ENCODE results near the gene CA14. TPM values are rescaled to one million over a fixed set of nuclear protein-coding genes. Genes with fewer than 3 reads are reported as not detected.

Gene CA14
- polyA plus RNA-seq, 1 of the 3 experiments (the other 2 are of a cell fraction), result 0.08 TPM

- no peak for DNase-seq
- CTCF ChIA-PET, result interaction anchor here (0.9 to 8.7 kb wide), 2 partner anchors 19 to 21 kb away, joined by 3 to 110 read pairs; partner anchors contain the start of gene CIART
- Histone ChIP-seq H4K20me1 (ENCODE audit: insufficient read depth) (no peaks in the 10 kb centered on the region), H3K4me2 (no peak overlapping the region), H3K79me2 (ENCODE audit: insufficient read depth) (no peaks in the 10 kb centered on the region), H3K4me3 (ENCODE audit: low read depth in 2 of 2, low read length in 1 of 2) (no peak overlapping the region), H3F3A (replicated peaks; ENCODE audit: insufficient read depth) (peaks cover 12% of the 10 kb centered on the region), H3K36me3 (replicated peaks in 1 of 2; ENCODE audit: control insufficient read depth in 1 of 2, insufficient read depth in 2 of 2, low read length in 1 of 2) (peaks cover 0 to 1% of the 10 kb centered on the region in 2 experiments), H3K9ac (no peak overlapping the region), H3K9me2 (no peaks in the 10 kb centered on the region), H3K9me3 (no peaks in the 10 kb centered on the region), H2AFZ (ENCODE audit: low read depth) (no peak overlapping the region), H3K27me3 (ENCODE audit: insufficient read depth) (no peaks in the 10 kb centered on the region), H3K27ac (ENCODE audit: low read depth in 2 of 2, low read length in 1 of 2) (no peak overlapping the region), H3K4me1 (ENCODE audit: control insufficient read depth in 1 of 2, insufficient read depth in 2 of 2, low read depth in 1 of 2, low read length in 1 of 2) (peaks cover 17 to 21% of the 10 kb centered on the region in 2 experiments; a peak in 3 of 4 replicates)
- no peak for TF ChIP-seq MEF2A (IDR thresholded peaks at IDR 0.05; ENCODE audit: borderline replicate concordance, low read depth)
- TF ChIP-seq NFIC (IDR thresholded peaks at IDR 0.05; ENCODE audit: borderline replicate concordance), result no peak
- TF ChIP-seq TAF1 (IDR thresholded peaks at IDR 0.05; ENCODE audit: borderline replicate concordance, low read depth, low read length), result no peak
- no peak for TF ChIP-seq RCOR1 (IDR thresholded peaks at IDR 0.05; ENCODE audit: low read length)
- no peak for TF ChIP-seq TCF12 (IDR thresholded peaks at IDR 0.05)
- TF ChIP-seq POLR2AphosphoS5 (IDR thresholded peaks at IDR 0.05; ENCODE audit: low read depth, low read length), result no peak
- TF ChIP-seq USF2 (IDR thresholded peaks at IDR 0.05; ENCODE audit: borderline replicate concordance, low read depth, low read length), result no peak
- TF ChIP-seq SIN3A (IDR thresholded peaks at IDR 0.05; ENCODE audit: borderline replicate concordance, low read depth, low read length), result no peak
- no peak for TF ChIP-seq MXI1 (IDR thresholded peaks at IDR 0.05; ENCODE audit: low read depth, low read length)
- TF ChIP-seq RXRA (IDR thresholded peaks at IDR 0.05; ENCODE audit: borderline replicate concordance, low read depth), result no peak
- no peak for TF ChIP-seq SMC3 (IDR thresholded peaks at IDR 0.05; ENCODE audit: low read depth, low read length)
- TF ChIP-seq ZBTB33 (IDR thresholded peaks at IDR 0.05; ENCODE audit: borderline replicate concordance, low read depth), result no peak
- 78% methylated on average over 4 of the region's 4 CpGs for WGBS (ENCODE audit: low lambda C conversion rate)
- POLR2A ChIA-PET, result interaction anchor here (0.5 to 2.1 kb wide), 2 partner anchors 10 to 20 kb away, joined by 3 to 9 read pairs; partner anchors contain the start of gene APH1A
Measured at GRCh38 chr1:150259217-150259616, 1.6 kb downstream of the CA14 start.

- ChIA-PET POLR2A (interaction anchor here (2.1 kb wide), 1 partner anchor 9 kb away, joined by 9 read pairs; the partner anchor contains the start of gene APH1A), CTCF (interaction anchor here (0.9 to 8.7 kb wide), 2 partner anchors 20 to 21 kb away, joined by 3 to 110 read pairs; partner anchors contain the start of gene CIART)
- peak overlapping the region in 1 of 2 experiments; percentile 17; a peak in 1 of 4 replicates for H3K27ac ChIP-seq (ENCODE audit: low read depth in 2 of 2, low read length in 1 of 2)
- H3K9ac ChIP-seq, result no peak overlapping the region
- no peak for TF ChIP-seq RXRA (IDR thresholded peaks at IDR 0.05; ENCODE audit: borderline replicate concordance, low read depth)
- TF ChIP-seq USF2 (IDR thresholded peaks at IDR 0.05; ENCODE audit: borderline replicate concordance, low read depth, low read length), result no peak
- peaks cover 17 to 21% of the 10 kb centered on the region in 2 experiments; a peak in 3 of 4 replicates for H3K4me1 ChIP-seq (ENCODE audit: control insufficient read depth in 1 of 2, insufficient read depth in 2 of 2, low read depth in 1 of 2, low read length in 1 of 2)
- DNase-seq, result peak; percentile 21
- no peak overlapping the region for H2AFZ ChIP-seq (ENCODE audit: low read depth)
- no peaks in the 10 kb centered on the region for H3K9me3 ChIP-seq
- peaks cover 12% of the 10 kb centered on the region for H3F3A ChIP-seq (replicated peaks; ENCODE audit: insufficient read depth)
- H3K27me3 ChIP-seq (ENCODE audit: insufficient read depth), result no peaks in the 10 kb centered on the region
- no peaks in the 10 kb centered on the region for H4K20me1 ChIP-seq (ENCODE audit: insufficient read depth)
- H3K9me2 ChIP-seq, result no peaks in the 10 kb centered on the region
- H3K36me3 ChIP-seq (replicated peaks in 1 of 2; ENCODE audit: control insufficient read depth in 1 of 2, insufficient read depth in 2 of 2, low read length in 1 of 2), result peaks cover 6 to 9% of the 10 kb centered on the region in 2 experiments
- H3K79me2 ChIP-seq (ENCODE audit: insufficient read depth), result no peaks in the 10 kb centered on the region
- 63% methylated on average over 9 of the region's 11 CpGs for WGBS (ENCODE audit: low lambda C conversion rate)
- peak overlapping the region; percentile 17; the same call in 1 of the 2 replicates for H3K4me2 ChIP-seq
- H3K4me3 ChIP-seq (ENCODE audit: low read depth in 2 of 2, low read length in 1 of 2), result no peak overlapping the region
Measured at GRCh38 chr1:150259758-150260669, 2.4 kb downstream of the CA14 start.
